Glutamatergic neuron (in vitro differentiated cells): ENCODE results near the gene PLCG2. TPM values are rescaled to one million over a fixed set of nuclear protein-coding genes. Genes with fewer than 3 reads are reported as not detected.

ENCODE experiments used
- DNase-seq: peaks from one replicate; pipeline ENCODE4 v3.0.0; 2022
- H3K27ac Mint-ChIP-seq: one replicate; pipeline ENCODE4 v1.8.0; 2020; ENCODE audit warnings: mild to moderate bottlenecking, mixed read lengths, inconsistent platforms; ENCODE audit not compliant: unreplicated experiment
- H3K27me3 Mint-ChIP-seq: one replicate; pipeline ENCODE4 v1.8.0; 2020; ENCODE audit warnings: mild to moderate bottlenecking, moderate library complexity, mixed read lengths, inconsistent platforms; ENCODE audit not compliant: unreplicated experiment
- H3K36me3 Mint-ChIP-seq: one replicate; pipeline ENCODE4 v1.8.0; 2020; ENCODE audit warnings: mild to moderate bottlenecking, mixed read lengths, inconsistent platforms; ENCODE audit not compliant: unreplicated experiment
- H3K4me1 Mint-ChIP-seq: one replicate; pipeline ENCODE4 v1.8.0; 2020; ENCODE audit warnings: mild to moderate bottlenecking, low read depth, mixed read lengths, inconsistent platforms; ENCODE audit not compliant: unreplicated experiment
- H3K4me3 Mint-ChIP-seq: one replicate; pipeline ENCODE4 v1.8.0; 2020; ENCODE audit warnings: mild to moderate bottlenecking, mixed read lengths, inconsistent platforms; ENCODE audit not compliant: unreplicated experiment
- H3K9me3 Mint-ChIP-seq: one replicate; pipeline ENCODE4 v1.8.0; 2020; ENCODE audit warnings: mild to moderate bottlenecking, moderate library complexity, mixed read lengths, inconsistent platforms; ENCODE audit not compliant: unreplicated experiment
- total RNA-seq: library from RNA; stranded (reverse); fragmentation: NEBNext Ultra II Directional; extraction: Animal tissue kit (Norgen Biotek cat#: 25700); gene quantifications from one replicate; pipeline ENCODE4 v1.2.1, GENCODE V29; 2021; ENCODE audit not compliant: unreplicated experiment
- TF ChIP-seq, protein P1 (sequence below): fragments of 200-600 bp; sonication (generic); IDR thresholded peaks from one replicate; pipeline ENCODE4 v1.5.0; 2021; ENCODE audit not compliant: partially characterized antibody, unreplicated experiment

PLCG2 gene
- total RNA-seq, 1 donor from 2014 or later = 0.49 TPM

DNA sequence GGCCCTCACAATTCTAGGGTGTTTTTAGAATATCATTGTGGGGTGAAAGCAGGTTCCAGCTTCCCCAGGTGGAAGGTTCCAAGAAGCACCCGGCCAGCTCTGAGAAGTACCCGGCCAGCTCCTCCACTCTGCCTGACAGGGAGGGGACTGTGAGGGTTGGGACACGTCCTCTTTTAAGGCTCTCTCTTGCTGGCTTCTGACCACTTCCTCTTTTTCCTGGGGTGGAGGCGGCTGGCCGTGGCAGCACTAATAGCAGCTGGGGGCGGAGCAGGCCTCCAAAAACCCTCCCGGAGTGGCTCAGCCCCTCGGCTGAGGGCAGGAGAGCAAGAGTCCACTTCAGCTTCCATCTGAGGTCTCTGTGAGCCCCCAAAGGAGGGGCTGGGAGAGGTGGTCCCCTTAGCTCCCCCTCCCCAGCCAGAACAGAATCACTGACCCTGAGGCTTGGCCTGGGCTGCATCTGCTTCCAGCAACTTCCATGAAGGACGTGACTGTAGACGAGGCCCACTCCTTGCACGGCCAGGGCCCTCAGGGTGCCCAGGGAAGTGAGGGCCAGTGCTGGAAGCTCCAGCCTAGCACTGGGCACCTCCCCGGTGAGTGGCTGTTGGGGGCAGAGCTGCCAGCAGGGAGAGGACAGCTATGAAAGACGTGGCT is 26.7 kb upstream of the PLCG2 start:
- DNase-seq = no peak
- H3K27me3 Mint-ChIP-seq = no peaks in the 10 kb centered on the region
- H3K4me3 Mint-ChIP-seq = no peak overlapping the region
- no peaks in the 10 kb centered on the region for H3K36me3 Mint-ChIP-seq
- H3K9me3 Mint-ChIP-seq = no peaks in the 10 kb centered on the region
- no peak overlapping the region for H3K27ac Mint-ChIP-seq
- TF ChIP-seq, protein P1, sequence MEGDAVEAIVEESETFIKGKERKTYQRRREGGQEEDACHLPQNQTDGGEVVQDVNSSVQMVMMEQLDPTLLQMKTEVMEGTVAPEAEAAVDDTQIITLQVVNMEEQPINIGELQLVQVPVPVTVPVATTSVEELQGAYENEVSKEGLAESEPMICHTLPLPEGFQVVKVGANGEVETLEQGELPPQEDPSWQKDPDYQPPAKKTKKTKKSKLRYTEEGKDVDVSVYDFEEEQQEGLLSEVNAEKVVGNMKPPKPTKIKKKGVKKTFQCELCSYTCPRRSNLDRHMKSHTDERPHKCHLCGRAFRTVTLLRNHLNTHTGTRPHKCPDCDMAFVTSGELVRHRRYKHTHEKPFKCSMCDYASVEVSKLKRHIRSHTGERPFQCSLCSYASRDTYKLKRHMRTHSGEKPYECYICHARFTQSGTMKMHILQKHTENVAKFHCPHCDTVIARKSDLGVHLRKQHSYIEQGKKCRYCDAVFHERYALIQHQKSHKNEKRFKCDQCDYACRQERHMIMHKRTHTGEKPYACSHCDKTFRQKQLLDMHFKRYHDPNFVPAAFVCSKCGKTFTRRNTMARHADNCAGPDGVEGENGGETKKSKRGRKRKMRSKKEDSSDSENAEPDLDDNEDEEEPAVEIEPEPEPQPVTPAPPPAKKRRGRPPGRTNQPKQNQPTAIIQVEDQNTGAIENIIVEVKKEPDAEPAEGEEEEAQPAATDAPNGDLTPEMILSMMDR = no peak
- H3K4me1 Mint-ChIP-seq = no peaks in the 10 kb centered on the region

DNA sequence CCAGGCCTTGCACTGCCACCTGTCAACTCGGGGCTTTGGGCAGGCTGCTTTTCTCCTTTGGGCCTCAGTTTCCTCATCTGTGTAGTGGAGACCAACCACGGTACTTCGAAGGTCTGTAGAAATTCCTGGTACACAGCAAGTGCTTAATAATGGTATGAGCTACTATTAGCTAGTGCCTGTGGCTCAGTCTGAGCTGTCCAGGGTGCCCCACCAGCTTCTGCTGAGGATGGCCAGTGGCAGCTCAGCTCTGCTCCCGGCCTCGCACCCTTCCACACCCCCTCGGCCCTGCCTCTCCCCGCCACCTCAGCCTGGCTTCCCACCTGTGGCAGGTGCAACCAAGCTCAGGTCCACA is 26.2 kb upstream of the PLCG2 start:
- TF ChIP-seq, protein P1 = no peak
- Mint-ChIP-seq H3K27ac (no peak overlapping the region), H3K27me3 (no peaks in the 10 kb centered on the region), H3K36me3 (no peaks in the 10 kb centered on the region), H3K4me3 (no peak overlapping the region), H3K4me1 (no peaks in the 10 kb centered on the region), H3K9me3 (no peaks in the 10 kb centered on the region)
- no peak for DNase-seq

DNA sequence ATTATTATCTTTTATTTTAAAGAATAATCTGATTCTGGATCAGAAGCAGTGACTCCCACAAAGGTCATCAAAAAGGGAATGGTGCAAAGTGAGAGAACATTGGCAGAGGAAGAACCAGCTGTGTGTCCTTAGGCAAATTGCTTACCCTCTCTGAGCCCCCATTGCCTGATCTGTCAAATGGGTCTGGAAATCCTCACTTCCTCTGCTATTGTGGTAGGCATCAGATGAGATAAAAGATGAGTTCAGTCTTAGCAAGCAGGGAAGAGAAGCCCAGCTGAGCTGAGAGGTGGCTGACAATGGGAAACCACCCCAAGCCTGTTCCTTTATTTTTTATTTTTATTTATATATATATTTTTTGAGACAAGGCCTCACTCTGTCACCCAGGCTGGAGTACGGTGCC is 24.2 kb upstream of the PLCG2 start:
- peaks cover under 1% of the 10 kb centered on the region for H3K27me3 Mint-ChIP-seq
- H3K27ac Mint-ChIP-seq = no peak overlapping the region
- DNase-seq = no peak
- no peaks in the 10 kb centered on the region for H3K36me3 Mint-ChIP-seq
- no peaks in the 10 kb centered on the region for H3K9me3 Mint-ChIP-seq
- no peaks in the 10 kb centered on the region for H3K4me1 Mint-ChIP-seq
- TF ChIP-seq, protein P1 = no peak
- H3K4me3 Mint-ChIP-seq = no peak overlapping the region

DNA sequence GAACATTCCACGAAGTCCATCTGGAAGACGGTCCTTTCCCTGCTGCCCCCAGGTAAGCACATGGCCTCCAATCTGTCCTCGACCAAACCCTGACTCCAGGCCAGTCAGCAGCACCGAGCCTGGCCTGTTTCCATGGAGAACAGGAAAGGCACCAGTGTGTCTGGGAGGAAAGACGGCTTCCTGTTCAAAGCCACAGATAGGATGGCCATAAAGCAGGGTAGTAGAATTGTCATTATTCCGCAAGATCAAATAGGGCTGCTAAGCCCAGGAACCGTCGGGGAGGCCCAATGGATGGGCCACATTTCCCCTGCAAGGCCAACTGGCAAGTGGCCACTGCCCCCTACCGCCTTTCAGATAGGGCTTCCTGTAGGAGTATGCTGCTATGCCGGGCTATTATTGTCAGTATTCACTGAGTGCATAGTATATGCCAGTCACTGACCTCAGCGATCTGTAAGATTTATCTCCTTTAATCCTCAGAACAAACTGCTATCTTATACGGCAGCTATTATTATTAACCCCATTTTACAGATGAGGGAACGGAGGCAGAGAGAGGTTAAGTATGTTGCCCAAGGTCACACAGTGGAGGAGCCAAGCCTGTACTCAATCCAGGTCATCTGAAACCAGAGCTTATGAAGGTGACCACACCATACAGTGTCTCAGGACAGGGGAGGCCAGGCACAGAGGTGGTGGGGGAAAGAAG is 23.0 kb upstream of the PLCG2 start:
- Mint-ChIP-seq H3K27me3 (peaks cover 2% of the 10 kb centered on the region), H3K9me3 (no peaks in the 10 kb centered on the region), H3K27ac (no peak overlapping the region), H3K4me1 (no peaks in the 10 kb centered on the region), H3K4me3 (no peak overlapping the region), H3K36me3 (no peaks in the 10 kb centered on the region)
- TF ChIP-seq, protein P1 = no peak
- no peak for DNase-seq

DNA sequence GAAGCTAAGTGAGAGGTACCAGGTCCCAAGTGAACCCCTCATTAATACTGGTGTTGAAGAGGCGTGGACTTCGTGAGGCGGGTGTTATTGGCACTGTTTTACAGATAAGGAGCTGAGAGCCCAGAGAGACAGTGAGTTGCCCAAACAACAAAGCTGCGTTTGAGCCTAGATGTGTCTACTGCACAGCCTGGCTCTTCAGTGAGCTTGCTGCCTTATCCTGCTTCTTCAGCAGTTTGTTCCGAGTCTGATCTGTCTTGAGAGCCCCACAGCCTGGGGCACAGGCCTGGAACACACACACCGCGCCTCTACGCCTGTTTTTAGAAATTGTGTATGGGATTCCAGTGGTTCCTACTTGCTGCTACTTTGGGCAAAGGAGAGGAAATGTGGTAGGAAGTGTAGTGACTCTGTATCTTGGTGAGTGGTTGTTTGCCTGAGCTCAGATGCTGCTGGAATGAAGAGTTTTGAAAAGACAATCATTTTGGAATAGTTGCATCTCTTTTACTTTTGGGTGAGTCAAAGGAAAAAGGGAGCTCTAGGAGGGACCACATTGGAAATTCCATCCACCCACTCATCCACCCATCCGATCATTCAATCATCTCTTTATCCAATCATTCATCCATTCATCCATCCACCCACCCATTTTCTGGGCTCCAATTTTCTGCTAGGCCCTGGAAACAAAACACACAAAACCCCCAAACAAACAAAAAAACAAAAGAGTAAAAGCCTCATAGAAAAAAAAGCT is 22.3 kb upstream of the PLCG2 start:
- no peaks in the 10 kb centered on the region for H3K36me3 Mint-ChIP-seq
- TF ChIP-seq, protein P1 = no peak
- no peak overlapping the region for H3K4me3 Mint-ChIP-seq
- H3K27me3 Mint-ChIP-seq = peaks cover 2% of the 10 kb centered on the region
- no peak overlapping the region for H3K27ac Mint-ChIP-seq
- H3K4me1 Mint-ChIP-seq = no peaks in the 10 kb centered on the region
- DNase-seq = no peak
- no peaks in the 10 kb centered on the region for H3K9me3 Mint-ChIP-seq
